ENCODE measurements around the gene RASSF1. TPM values are rescaled to one million over a fixed set of nuclear protein-coding genes. Genes with fewer than 3 reads are reported as not detected.
A peak's percentile ranks its signal among the peaks of the same experiment; 100 is the strongest.

The RASSF1 gene
- total and polyA plus RNA-seq, 2 donors from 2014 or later: 19.1 to 28.9 TPM

DNA sequence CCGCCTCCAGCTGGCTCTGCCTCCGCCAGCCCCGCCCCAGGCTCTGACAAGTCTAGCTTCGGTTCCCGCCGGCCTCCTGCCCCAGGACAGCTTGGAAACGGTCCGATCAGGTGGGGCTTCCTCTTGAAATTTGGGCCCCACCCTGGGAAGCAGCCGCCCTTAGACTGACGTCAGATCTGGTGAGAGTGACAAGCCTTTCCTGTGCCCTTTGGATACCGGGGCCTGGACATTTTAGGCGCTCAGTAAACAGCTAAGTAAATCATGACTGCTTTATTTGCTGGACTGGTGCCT, 41.1 kb downstream of the RASSF1 start:
- FAIRE-seq (no peak), DNase-seq (no peak)
- intact Hi-C loops (cut with DNase I): no loop called here
- no peak for TF ChIP-seq CTCF (IDR thresholded peaks at IDR 0.05; ENCODE audit: borderline replicate concordance, extremely low read depth, insufficient read depth)
- H3K27ac ChIP-seq (ENCODE audit: low read depth in 2 of 2, low read length in 2 of 2): peak overlapping the region; percentile 80 to 93
- H3K4me3 ChIP-seq (ENCODE audit: low read length in 3 of 3): peak overlapping the region; percentile 50 to 68 (median 67)
- H3K36me3 ChIP-seq (ENCODE audit: control insufficient read depth in 2 of 3, insufficient read depth in 3 of 3, low read length in 3 of 3): peaks cover 0 to 6% (median 3%) of the 10 kb centered on the region in 3 donors
- H3K4me1 ChIP-seq (ENCODE audit: control insufficient read depth in 2 of 3, insufficient read depth in 2 of 3, low read depth in 1 of 3, low read length in 3 of 3): peaks cover 4 to 38% (median 18%) of the 10 kb centered on the region in 3 donors
- peak overlapping the region; percentile 0 to 64 (median 30) for H3K9ac ChIP-seq (ENCODE audit: low read length in 3 of 3)
- no peaks in the 10 kb centered on the region for H3K27me3 ChIP-seq (ENCODE audit: control insufficient read depth, insufficient read depth, low read length)
- H3K9me3 ChIP-seq (ENCODE audit: control insufficient read depth in 2 of 3, insufficient read depth in 1 of 3, low read length in 3 of 3): no peaks in the 10 kb centered on the region

DNA sequence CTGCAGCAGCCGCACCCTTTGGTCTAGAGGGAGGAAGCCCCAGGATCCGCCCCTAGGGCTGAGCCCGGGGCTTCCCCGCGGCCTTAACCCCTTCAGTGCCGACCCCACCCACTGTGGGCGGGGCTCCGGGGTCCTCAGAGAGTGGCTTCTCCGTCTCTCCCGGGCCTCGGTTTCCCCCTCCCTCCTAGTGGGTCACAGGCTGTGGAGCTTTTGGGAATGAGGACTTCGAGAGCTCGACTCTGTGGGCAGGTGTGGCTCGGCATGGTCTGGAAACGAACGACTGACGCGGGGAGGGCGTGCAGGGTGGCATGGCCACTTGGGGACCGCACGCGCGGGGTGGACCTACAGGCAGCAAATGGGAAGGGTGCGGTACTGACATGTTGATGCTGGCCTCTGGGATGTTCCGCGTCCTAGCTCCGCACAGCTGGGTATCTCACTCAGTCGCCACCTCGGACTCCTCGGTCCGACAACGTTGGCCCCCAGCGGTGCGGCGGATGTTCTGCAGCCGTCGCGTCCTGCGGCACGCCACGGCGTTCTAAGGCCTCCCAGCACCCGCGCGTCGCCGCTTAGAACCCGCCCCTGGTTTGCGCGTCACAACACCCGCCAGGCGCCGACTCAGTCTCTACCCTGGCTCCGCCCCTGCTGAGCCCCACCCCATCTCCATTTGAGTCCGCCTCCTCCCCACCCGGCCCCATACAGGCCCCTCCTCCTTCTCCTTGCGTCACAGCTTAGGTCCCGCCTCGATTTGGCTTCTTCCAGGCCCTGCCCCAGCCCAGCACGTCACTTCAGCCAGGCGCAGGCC, 41.6 kb downstream of the RASSF1 start, which contains the start of the genes HYAL3 and NAA80:
Gene HYAL3 (minus strand): TSS at position 570 of the 802 bp plus-strand sequence. CDS start 3,803 bp downstream, outside the sequence.
Gene NAA80 (minus strand): TSS at position 570 of the 802 bp plus-strand sequence. CDS start 1,942 bp downstream, outside the sequence.
- H3K27me3 ChIP-seq (ENCODE audit: control insufficient read depth, insufficient read depth, low read length): no peaks in the 10 kb centered on the region
- TF ChIP-seq CTCF (IDR thresholded peaks at IDR 0.05; ENCODE audit: borderline replicate concordance, extremely low read depth, insufficient read depth): peak; percentile 27
- H3K4me3 ChIP-seq (ENCODE audit: low read length in 3 of 3): peak within 1 kb of the TSS; percentile 74 to 92 (median 91)
- intact Hi-C loops (cut with DNase I): no loop called here
- peak within 1 kb of the TSS; percentile 76 to 94 (median 94) for H3K9ac ChIP-seq (ENCODE audit: low read length in 3 of 3)
- H3K36me3 ChIP-seq (ENCODE audit: control insufficient read depth in 2 of 3, insufficient read depth in 3 of 3, low read length in 3 of 3): peaks cover 0 to 6% (median 3%) of the 10 kb centered on the region in 3 donors
- H3K4me1 ChIP-seq (ENCODE audit: control insufficient read depth in 2 of 3, insufficient read depth in 2 of 3, low read depth in 1 of 3, low read length in 3 of 3): peaks cover 4 to 38% (median 18%) of the 10 kb centered on the region in 3 donors
- H3K9me3 ChIP-seq (ENCODE audit: control insufficient read depth in 2 of 3, insufficient read depth in 1 of 3, low read length in 3 of 3): no peaks in the 10 kb centered on the region
- peak; percentile 99 to 100 (median 100) for DNase-seq
- peak within 1 kb of the TSS; percentile 94 for H3K27ac ChIP-seq (ENCODE audit: low read depth in 2 of 2, low read length in 2 of 2)
- FAIRE-seq: peak; percentile 99

DNA sequence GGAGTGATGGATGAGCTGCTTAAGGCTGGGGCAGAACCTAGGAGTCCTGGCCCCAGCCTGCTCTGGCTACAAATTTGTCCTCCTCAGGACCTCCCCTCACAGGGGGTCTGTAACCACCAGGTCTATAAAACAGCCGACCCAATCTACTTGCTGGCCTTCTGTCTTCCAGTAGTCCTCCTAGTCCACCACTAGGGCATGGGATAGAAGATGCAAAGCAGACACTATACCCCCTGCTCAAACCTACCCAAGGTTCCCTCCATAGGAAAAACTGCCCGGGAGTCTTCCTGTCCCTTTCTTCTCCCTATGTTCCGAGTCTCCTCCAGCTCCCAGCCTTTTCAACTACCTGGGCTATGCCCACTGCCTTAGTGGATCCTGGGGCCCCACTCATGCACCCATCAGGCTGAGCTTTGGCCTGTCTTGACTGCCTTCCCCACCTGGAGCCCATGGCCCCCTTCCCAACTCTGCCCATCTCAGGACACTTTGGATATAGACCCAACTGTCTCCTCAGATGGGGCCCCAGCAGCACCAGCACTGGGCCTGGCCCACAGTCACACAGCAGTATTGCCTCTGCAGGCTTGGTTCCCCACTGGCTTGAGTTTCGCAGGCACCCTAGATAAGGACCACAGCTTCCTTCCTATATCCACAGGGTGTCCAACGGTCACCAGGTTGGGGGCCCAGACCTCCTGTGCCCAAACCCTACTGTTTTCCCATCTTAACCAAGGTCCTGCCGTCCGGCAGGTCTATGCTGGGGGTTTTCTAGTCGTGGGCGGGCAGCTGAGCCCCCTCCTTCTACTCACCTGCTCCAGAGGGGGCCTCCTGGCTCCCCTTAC, 42.5 kb downstream of the RASSF1 start:
- no peak for FAIRE-seq
- Histone ChIP-seq H3K9ac (ENCODE audit: low read length in 3 of 3) (peak overlapping the region in 2 of 3 donors; percentile 76 to 94), H3K4me3 (ENCODE audit: low read length in 3 of 3) (peak overlapping the region in 2 of 3 donors; percentile 74 to 92), H3K27ac (ENCODE audit: low read depth in 2 of 2, low read length in 2 of 2) (peak overlapping the region; percentile 94), H3K4me1 (ENCODE audit: control insufficient read depth in 2 of 3, insufficient read depth in 2 of 3, low read depth in 1 of 3, low read length in 3 of 3) (peaks cover 4 to 38% (median 20%) of the 10 kb centered on the region in 3 donors), H3K36me3 (ENCODE audit: control insufficient read depth in 2 of 3, insufficient read depth in 3 of 3, low read length in 3 of 3) (peaks cover 0 to 6% (median 3%) of the 10 kb centered on the region in 3 donors), H3K9me3 (ENCODE audit: control insufficient read depth in 2 of 3, insufficient read depth in 1 of 3, low read length in 3 of 3) (no peaks in the 10 kb centered on the region), H3K27me3 (ENCODE audit: control insufficient read depth, insufficient read depth, low read length) (no peaks in the 10 kb centered on the region)
- intact Hi-C loops (cut with DNase I): no loop called here
- TF ChIP-seq CTCF (IDR thresholded peaks at IDR 0.05; ENCODE audit: borderline replicate concordance, extremely low read depth, insufficient read depth): no peak
- peak in 1 of 5 donors; percentile 62 for DNase-seq

All from kidney (tissue), 14 donors.